ENCODE data around the gene LIMS1.
"Not testable (repeated sequence)": the region's sequence is repeated elsewhere in the genome, so short reads cannot be mapped to it uniquely, and the experiment has no call there.

DNA sequence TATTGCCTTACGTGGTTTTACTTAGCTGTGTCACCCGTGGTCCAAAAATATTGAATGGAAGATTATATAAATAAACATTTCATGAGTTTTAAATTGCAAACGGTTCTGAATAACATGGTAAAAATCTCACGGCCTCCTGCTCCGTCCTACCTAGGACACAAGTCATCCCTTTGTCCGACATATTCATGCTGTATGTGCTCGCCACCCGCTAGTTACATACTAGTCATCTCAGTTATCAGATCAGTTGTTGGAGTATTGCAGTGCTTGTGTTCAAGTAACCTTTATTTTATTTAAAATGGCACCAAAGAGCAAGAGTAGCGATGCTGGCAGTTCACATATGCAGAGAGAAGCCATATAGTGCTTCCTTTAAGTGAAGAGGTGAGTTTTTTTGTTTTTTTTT lies 191.8 kb downstream of the LIMS1 start:
- not testable (repeated sequence) for TF ChIP-seq CTCF, POLR2A (IDR thresholded peaks at IDR 0.05)
